ENCODE data around the gene C6orf120. TPM values are rescaled to one million over a fixed set of nuclear protein-coding genes. Genes with fewer than 3 reads are reported as not detected.
A peak's percentile ranks its signal among the peaks of the same experiment; 100 is the strongest.

C6orf120 gene
- total and polyA plus RNA-seq, 2 of the 13 experiments (the other 11 are each of a cell fraction or from before 2014, with no cell fraction given) = 21.7 to 29.9 TPM

DNA sequence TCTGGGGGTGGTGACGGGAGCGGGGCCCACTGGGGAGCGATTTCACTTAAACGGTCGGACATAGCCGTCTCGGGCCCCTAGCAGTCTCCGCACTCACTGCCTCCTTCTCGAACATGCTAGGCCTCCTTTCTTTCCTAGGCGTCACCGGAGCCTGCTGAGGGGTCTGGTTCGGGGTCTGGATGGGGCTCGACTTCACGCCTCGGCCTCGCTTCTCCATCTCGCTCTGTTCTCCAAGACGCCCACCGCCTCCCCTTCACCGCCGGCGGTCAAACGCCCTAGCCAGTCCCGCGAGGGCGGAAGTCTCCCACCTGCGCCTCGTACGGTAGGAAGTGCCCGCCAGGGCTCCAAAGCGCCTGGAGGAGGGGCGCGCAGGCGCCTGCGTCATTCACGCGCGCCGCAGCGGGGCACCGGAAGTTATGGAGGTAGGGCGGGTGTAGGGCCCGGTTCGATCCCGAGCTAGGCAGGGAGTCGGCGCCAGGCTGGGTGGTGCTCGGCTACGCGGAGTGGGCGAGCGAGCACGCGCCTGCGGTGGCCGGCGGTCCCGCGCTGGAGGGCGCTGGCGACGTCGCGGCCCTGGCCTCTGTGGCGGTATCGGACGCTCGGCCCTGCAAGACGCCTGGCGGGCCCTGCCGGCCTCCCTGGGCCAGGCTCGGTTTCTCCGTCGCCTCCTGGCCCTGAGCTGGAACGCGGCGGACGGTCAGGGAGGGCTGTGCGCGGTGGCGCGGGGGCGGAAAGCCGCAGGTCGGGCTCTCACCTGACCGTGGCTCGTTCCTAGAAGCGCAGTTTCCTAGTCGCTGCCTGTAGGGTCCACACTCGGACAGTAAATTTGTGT lies 49.5 kb downstream of the C6orf120 start, which contains the start of the genes DYNLT2 and ERMARD (continued):
- TF ChIP-seq CREB1 (IDR thresholded peaks at IDR 0.05) (peak; percentile 98), CREB1 (CRISPR knock-in tag; IDR thresholded peaks at IDR 0.05) (peak; percentile 99), PHF21A (CRISPR knock-in tag; IDR thresholded peaks at IDR 0.05) (peak; percentile 97)
- TF ChIP-seq, protein P1, sequence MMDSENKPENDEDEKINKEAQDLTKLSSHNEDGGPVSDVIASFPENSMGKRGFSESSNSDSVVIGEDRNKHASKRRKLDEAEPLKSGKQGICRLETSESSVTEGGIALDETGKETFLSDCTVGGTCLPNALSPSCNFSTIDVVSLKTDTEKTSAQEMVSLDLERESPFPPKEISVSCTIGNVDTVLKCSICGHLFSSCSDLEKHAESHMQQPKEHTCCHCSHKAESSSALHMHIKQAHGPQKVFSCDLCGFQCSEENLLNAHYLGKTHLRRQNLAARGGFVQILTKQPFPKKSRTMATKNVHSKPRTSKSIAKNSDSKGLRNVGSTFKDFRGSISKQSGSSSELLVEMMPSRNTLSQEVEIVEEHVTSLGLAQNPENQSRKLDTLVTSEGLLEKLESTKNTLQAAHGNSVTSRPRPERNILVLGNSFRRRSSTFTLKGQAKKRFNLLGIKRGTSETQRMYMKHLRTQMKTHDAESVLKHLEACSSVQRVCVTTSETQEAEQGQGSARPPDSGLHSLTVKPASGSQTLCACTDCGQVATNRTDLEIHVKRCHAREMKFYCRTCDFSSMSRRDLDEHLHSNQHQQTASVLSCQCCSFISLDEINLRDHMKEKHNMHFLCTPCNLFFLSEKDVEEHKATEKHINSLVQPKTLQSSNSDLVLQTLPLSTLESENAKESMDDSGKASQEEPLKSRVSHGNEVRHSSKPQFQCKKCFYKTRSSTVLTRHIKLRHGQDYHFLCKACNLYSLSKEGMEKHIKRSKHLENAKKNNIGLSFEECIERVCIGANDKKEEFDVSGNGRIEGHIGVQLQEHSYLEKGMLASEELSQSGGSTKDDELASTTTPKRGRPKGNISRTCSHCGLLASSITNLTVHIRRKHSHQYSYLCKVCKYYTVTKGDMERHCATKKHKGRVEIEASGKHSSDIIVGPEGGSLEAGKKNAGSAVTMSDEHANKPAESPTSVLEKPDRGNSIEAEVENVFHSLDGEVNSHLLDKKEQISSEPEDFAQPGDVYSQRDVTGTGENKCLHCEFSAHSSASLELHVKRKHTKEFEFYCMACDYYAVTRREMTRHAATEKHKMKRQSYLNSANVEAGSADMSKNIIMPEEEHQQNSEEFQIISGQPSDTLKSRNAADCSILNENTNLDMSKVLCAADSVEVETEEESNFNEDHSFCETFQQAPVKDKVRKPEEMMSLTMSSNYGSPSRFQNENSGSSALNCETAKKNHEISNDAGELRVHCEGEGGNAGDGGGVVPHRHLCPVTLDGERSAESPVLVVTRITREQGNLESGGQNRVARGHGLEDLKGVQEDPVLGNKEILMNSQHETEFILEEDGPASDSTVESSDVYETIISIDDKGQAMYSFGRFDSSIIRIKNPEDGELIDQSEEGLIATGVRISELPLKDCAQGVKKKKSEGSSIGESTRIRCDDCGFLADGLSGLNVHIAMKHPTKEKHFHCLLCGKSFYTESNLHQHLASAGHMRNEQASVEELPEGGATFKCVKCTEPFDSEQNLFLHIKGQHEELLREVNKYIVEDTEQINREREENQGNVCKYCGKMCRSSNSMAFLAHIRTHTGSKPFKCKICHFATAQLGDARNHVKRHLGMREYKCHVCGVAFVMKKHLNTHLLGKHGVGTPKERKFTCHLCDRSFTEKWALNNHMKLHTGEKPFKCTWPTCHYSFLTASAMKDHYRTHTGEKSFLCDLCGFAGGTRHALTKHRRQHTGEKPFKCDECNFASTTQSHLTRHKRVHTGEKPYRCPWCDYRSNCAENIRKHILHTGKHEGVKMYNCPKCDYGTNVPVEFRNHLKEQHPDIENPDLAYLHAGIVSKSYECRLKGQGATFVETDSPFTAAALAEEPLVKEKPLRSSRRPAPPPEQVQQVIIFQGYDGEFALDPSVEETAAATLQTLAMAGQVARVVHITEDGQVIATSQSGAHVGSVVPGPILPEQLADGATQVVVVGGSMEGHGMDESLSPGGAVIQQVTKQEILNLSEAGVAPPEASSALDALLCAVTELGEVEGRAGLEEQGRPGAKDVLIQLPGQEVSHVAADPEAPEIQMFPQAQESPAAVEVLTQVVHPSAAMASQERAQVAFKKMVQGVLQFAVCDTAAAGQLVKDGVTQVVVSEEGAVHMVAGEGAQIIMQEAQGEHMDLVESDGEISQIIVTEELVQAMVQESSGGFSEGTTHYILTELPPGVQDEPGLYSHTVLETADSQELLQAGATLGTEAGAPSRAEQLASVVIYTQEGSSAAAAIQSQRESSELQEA (CRISPR knock-in tag; IDR thresholded peaks at IDR 0.05; ENCODE audit: not compliant biosample characterization) = peak; percentile 97
- TF ChIP-seq, protein P2, sequence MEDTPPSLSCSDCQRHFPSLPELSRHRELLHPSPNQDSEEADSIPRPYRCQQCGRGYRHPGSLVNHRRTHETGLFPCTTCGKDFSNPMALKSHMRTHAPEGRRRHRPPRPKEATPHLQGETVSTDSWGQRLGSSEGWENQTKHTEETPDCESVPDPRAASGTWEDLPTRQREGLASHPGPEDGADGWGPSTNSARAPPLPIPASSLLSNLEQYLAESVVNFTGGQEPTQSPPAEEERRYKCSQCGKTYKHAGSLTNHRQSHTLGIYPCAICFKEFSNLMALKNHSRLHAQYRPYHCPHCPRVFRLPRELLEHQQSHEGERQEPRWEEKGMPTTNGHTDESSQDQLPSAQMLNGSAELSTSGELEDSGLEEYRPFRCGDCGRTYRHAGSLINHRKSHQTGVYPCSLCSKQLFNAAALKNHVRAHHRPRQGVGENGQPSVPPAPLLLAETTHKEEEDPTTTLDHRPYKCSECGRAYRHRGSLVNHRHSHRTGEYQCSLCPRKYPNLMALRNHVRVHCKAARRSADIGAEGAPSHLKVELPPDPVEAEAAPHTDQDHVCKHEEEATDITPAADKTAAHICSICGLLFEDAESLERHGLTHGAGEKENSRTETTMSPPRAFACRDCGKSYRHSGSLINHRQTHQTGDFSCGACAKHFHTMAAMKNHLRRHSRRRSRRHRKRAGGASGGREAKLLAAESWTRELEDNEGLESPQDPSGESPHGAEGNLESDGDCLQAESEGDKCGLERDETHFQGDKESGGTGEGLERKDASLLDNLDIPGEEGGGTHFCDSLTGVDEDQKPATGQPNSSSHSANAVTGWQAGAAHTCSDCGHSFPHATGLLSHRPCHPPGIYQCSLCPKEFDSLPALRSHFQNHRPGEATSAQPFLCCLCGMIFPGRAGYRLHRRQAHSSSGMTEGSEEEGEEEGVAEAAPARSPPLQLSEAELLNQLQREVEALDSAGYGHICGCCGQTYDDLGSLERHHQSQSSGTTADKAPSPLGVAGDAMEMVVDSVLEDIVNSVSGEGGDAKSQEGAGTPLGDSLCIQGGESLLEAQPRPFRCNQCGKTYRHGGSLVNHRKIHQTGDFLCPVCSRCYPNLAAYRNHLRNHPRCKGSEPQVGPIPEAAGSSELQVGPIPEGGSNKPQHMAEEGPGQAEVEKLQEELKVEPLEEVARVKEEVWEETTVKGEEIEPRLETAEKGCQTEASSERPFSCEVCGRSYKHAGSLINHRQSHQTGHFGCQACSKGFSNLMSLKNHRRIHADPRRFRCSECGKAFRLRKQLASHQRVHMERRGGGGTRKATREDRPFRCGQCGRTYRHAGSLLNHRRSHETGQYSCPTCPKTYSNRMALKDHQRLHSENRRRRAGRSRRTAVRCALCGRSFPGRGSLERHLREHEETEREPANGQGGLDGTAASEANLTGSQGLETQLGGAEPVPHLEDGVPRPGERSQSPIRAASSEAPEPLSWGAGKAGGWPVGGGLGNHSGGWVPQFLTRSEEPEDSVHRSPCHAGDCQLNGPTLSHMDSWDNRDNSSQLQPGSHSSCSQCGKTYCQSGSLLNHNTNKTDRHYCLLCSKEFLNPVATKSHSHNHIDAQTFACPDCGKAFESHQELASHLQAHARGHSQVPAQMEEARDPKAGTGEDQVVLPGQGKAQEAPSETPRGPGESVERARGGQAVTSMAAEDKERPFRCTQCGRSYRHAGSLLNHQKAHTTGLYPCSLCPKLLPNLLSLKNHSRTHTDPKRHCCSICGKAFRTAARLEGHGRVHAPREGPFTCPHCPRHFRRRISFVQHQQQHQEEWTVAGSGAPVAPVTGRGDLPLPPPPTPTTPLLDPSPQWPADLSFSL (CRISPR knock-in tag; IDR thresholded peaks at IDR 0.05) = peak; percentile 55; the same call in 1 of the 2 replicates
- TF ChIP-seq, protein P3, sequence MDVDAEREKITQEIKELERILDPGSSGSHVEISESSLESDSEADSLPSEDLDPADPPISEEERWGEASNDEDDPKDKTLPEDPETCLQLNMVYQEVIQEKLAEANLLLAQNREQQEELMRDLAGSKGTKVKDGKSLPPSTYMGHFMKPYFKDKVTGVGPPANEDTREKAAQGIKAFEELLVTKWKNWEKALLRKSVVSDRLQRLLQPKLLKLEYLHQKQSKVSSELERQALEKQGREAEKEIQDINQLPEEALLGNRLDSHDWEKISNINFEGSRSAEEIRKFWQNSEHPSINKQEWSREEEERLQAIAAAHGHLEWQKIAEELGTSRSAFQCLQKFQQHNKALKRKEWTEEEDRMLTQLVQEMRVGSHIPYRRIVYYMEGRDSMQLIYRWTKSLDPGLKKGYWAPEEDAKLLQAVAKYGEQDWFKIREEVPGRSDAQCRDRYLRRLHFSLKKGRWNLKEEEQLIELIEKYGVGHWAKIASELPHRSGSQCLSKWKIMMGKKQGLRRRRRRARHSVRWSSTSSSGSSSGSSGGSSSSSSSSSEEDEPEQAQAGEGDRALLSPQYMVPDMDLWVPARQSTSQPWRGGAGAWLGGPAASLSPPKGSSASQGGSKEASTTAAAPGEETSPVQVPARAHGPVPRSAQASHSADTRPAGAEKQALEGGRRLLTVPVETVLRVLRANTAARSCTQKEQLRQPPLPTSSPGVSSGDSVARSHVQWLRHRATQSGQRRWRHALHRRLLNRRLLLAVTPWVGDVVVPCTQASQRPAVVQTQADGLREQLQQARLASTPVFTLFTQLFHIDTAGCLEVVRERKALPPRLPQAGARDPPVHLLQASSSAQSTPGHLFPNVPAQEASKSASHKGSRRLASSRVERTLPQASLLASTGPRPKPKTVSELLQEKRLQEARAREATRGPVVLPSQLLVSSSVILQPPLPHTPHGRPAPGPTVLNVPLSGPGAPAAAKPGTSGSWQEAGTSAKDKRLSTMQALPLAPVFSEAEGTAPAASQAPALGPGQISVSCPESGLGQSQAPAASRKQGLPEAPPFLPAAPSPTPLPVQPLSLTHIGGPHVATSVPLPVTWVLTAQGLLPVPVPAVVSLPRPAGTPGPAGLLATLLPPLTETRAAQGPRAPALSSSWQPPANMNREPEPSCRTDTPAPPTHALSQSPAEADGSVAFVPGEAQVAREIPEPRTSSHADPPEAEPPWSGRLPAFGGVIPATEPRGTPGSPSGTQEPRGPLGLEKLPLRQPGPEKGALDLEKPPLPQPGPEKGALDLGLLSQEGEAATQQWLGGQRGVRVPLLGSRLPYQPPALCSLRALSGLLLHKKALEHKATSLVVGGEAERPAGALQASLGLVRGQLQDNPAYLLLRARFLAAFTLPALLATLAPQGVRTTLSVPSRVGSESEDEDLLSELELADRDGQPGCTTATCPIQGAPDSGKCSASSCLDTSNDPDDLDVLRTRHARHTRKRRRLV (CRISPR knock-in tag; IDR thresholded peaks at IDR 0.05) = no peak
- TF ChIP-seq, protein P4, sequence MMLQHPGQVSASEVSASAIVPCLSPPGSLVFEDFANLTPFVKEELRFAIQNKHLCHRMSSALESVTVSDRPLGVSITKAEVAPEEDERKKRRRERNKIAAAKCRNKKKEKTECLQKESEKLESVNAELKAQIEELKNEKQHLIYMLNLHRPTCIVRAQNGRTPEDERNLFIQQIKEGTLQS (CRISPR knock-in tag; IDR thresholded peaks at IDR 0.05) = 0 out of 2 replicates have a peak, but pooled peaks have one; percentile 21
